Activated naive CD4-positive, alpha-beta T cell treated with anti-CD3 and anti-CD28 coated beads, Interleukin-2, amount 10 ng/mL, durations not matched to agents 7 days and 5 days (primary cell): ENCODE data around the gene SERTAD1.

Source experiments
- CTCF ChIA-PET: fragments of 350-600 bp; sonication (Branson Sonifier 250); formaldehyde crosslinking; loops from one replicate; lab custom pipeline; 2021; ENCODE audit warnings: antibody characterized with exemption; lab: Charles Lee
- DNase-seq: peaks from one replicate; pipeline ENCODE4 v3.0.0-alpha.2; 2020
- H3K27ac Mint-ChIP-seq: one replicate; pipeline ENCODE4 v1.8.0; 2021; ENCODE audit warnings: mild to moderate bottlenecking, moderate library complexity, mixed read lengths
- H3K27me3 Mint-ChIP-seq: one replicate; pipeline ENCODE4 v1.8.0; 2021; ENCODE audit warnings: mild to moderate bottlenecking, mixed read lengths
- H3K36me3 Mint-ChIP-seq: one replicate; pipeline ENCODE4 v1.8.0; 2021; ENCODE audit warnings: mixed read lengths
- H3K4me1 Mint-ChIP-seq: one replicate; pipeline ENCODE4 v1.8.0; 2021; ENCODE audit warnings: mixed read lengths
- H3K4me3 Mint-ChIP-seq: one replicate; pipeline ENCODE4 v1.8.0; 2021; ENCODE audit warnings: mild to moderate bottlenecking, moderate library complexity, mixed read lengths
- H3K9me3 Mint-ChIP-seq: one replicate; pipeline ENCODE4 v1.8.0; 2021; ENCODE audit warnings: mixed read lengths

Gene SERTAD1

DNA sequence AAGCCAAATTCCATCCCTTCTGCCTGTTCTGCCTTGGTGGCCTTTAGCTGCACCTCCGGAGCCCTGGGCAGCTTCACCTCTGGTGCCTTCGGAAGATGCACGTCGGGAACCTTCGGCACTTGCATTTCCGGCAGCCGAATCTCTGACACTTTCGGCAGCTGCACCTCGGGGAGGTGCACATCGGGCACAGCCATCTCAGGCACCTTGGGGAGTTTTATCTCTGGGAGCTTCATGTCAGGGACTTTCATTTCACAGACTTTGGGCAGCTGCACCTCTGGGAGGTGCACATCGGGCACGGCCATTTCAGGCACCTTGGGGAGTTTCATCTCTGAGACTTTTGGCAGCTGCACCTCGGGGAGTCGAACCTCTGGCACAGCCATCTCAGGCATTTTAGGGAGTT, 29.8 kb downstream of the SERTAD1 start:
- CTCF ChIA-PET: no interaction called here
- DNase-seq: no peak
- H3K9me3 Mint-ChIP-seq: no peaks in the 10 kb centered on the region
- peaks cover 15% of the 10 kb centered on the region for H3K4me1 Mint-ChIP-seq
- H3K27ac Mint-ChIP-seq: no peak overlapping the region
- H3K4me3 Mint-ChIP-seq: no peak overlapping the region
- peaks cover 46% of the 10 kb centered on the region for H3K27me3 Mint-ChIP-seq
- no peaks in the 10 kb centered on the region for H3K36me3 Mint-ChIP-seq

DNA sequence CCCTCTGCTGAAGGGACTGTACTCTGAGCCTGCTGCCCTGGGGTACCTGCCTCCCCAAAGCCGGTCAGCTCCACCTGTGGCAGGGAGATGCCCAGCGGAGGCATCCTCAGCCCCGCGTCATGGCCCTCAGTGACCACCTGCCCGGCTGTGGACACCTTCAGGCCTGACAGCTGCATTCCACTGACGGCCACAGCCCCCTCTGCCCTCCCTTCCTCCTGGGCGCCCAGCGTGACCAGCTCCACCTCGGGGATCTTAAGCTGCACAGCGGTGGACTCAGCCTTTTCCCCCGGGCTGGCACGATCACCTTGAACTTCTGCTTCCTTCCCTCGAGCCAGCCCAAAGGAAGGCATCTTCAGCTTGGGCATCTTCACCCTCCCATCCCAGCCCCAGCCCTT, 31.0 kb downstream of the SERTAD1 start:
- H3K36me3 Mint-ChIP-seq: no peaks in the 10 kb centered on the region
- DNase-seq: no peak
- CTCF ChIA-PET: no interaction called here
- peaks cover 40% of the 10 kb centered on the region for H3K27me3 Mint-ChIP-seq
- H3K4me3 Mint-ChIP-seq: no peak overlapping the region
- H3K4me1 Mint-ChIP-seq: peaks cover 15% of the 10 kb centered on the region
- no peaks in the 10 kb centered on the region for H3K9me3 Mint-ChIP-seq
- no peak overlapping the region for H3K27ac Mint-ChIP-seq

DNA sequence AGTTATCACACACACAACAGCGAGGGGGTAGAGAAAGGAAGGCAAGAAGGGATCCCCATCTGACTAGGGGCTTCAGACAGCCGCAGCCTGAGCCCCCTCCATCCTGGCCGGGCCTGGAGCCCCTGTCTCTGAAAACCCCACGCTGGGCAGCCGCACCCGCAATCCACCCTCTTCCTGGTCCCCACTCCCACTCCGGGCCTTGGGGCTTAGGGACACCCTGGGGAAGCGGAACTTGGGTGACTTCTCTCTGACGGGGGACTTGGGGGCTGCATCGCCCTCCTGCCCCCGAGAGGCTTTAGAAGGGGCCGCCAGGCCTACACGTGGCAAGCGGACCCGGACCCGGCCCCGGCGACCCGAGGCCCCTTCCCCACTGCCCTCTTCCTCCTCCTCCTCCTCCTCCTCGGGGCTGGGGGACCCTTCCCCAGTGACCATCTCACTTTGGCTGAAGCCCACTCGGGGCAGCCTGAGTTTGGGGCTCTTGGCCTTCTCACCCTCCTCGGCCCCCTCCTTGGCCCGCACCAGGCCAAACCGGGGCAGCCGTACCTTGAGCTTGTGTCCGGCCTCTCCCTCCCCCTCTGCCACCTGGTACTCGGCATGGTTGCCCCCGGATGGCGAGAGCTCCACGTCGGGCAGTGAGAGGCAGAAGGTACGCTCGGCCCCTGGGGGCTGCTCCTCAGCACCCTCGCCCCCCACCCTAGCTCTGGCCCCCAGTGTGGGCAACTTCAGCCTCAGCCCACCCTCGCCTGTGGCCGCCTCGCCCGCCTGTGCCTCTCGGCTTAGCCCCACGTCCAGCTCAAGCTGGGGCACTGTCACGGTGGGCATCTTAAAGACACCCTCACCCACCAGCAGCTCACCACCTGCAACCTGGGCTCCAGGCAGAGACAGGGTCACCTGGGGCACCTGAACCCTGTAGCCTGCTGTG, 31.6 kb downstream of the SERTAD1 start:
- H3K36me3 Mint-ChIP-seq: no peaks in the 10 kb centered on the region
- no peak overlapping the region for H3K27ac Mint-ChIP-seq
- peaks cover 10% of the 10 kb centered on the region for H3K4me1 Mint-ChIP-seq
- no peak for DNase-seq
- H3K9me3 Mint-ChIP-seq: no peaks in the 10 kb centered on the region
- H3K27me3 Mint-ChIP-seq: peaks cover 34% of the 10 kb centered on the region
- no peak overlapping the region for H3K4me3 Mint-ChIP-seq
- CTCF ChIA-PET: no interaction called here

DNA sequence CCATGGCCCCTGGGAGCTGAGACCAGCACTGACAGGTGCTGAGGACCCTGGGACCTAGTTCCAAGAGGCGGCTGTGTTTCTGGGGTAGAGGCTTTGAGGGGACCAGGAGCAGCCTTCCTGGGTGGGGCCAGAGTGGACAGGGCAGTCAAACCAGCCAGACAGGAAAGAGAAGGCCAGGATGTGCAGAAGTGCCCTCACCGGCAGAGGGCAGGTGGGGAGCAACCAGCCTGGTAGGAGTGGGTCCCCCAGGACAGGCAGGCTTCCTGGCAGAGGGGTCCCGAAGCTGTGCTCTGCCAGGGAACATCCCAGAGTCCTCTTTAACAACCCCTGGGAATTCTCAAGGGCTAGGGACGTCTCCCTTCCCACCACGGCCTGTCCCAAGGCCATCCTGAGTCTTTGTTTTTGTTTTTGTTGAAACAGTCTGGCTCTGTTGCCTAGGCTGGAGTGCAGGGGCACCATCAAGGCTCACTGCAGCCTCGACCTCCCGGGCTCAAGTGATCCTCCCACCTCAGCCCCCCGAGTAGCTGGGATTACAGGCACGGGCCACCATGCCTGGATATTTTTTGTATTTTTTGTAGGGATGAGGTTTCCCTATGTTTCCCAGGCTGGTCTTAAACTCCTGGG, 32.8 kb downstream of the SERTAD1 start:
- Mint-ChIP-seq H3K27ac (no peak overlapping the region), H3K27me3 (peaks cover 23% of the 10 kb centered on the region), H3K4me1 (peaks cover under 1% of the 10 kb centered on the region), H3K9me3 (no peaks in the 10 kb centered on the region), H3K4me3 (no peak overlapping the region), H3K36me3 (no peaks in the 10 kb centered on the region)
- CTCF ChIA-PET: no interaction called here
- DNase-seq: no peak

DNA sequence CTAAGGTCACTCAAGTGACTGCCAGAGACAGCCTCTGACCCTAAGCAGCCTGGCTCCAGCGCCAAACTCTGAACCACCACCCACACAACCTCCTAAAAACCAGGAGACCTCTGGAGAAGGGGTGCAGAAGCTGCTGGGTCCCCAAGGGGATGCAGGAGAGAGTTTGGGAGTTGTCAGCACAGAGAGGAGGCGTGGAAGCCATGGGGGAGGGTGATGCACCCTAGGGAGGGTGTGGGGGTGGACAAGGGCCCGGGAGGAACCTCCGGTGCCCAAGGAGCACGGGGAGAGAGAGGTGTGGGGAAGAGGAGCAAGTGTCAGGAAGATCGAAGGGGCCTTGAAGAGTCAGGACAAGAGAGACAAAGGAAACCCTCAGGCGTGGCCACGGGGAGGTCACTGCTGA, 33.7 kb downstream of the SERTAD1 start:
- H3K4me3 Mint-ChIP-seq: no peak overlapping the region
- CTCF ChIA-PET: no interaction called here

DNA sequence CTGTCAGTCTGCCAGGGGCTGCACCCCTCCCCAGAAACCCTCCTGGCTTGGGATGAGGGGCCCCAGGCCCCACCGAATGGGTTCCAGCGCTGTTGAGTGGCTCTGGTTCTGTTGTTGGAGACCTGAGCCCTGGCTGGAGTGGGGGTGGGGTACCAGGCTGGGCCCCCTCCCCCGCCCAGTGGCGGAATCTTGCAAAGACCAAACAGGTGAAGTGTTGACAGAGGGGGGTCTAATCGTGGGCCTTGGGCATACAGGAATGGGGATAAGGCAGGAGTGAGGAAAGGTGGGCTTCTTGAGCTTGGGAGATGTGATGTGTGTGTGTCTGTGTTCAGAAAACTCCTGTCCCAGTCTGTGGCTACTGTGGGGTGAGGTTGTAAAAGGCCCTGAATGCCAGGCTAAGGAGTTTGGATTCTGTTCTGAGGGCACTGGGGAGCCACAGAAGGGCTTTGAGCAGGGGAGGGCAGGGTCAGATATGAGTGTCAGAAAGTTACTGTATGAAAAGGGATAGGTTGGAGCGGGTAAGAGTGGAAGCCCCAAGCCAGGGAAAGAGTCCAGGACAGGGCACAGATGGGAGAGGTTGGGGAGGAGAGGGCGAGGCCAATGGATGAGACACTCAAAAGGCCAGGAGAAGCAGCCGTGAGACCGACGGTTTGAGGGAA, 35.6 kb downstream of the SERTAD1 start, which contains the start of gene HIPK4:
Gene HIPK4, minus strand, starts transcription at position 98 of the 659 bp plus-strand sequence. CDS start 279 bp downstream, outside the sequence.
- peaks cover 19% of the 10 kb centered on the region for H3K27me3 Mint-ChIP-seq
- CTCF ChIA-PET: no interaction called here
- no peaks in the 10 kb centered on the region for H3K4me1 Mint-ChIP-seq
- H3K4me3 Mint-ChIP-seq: no peak within 1 kb of the TSS
- DNase-seq: no peak
- H3K36me3 Mint-ChIP-seq: no peaks in the 10 kb centered on the region
- H3K27ac Mint-ChIP-seq: no peak within 1 kb of the TSS
- H3K9me3 Mint-ChIP-seq: no peaks in the 10 kb centered on the region

More for the DNA sequence above, 33.7 kb downstream of the SERTAD1 start:
- H3K36me3 Mint-ChIP-seq: no peaks in the 10 kb centered on the region
- H3K4me1 Mint-ChIP-seq: no peaks in the 10 kb centered on the region
- no peaks in the 10 kb centered on the region for H3K9me3 Mint-ChIP-seq
- peaks cover 20% of the 10 kb centered on the region for H3K27me3 Mint-ChIP-seq
- no peak for DNase-seq
- H3K27ac Mint-ChIP-seq: peak overlapping the region; percentile 29

DNA sequence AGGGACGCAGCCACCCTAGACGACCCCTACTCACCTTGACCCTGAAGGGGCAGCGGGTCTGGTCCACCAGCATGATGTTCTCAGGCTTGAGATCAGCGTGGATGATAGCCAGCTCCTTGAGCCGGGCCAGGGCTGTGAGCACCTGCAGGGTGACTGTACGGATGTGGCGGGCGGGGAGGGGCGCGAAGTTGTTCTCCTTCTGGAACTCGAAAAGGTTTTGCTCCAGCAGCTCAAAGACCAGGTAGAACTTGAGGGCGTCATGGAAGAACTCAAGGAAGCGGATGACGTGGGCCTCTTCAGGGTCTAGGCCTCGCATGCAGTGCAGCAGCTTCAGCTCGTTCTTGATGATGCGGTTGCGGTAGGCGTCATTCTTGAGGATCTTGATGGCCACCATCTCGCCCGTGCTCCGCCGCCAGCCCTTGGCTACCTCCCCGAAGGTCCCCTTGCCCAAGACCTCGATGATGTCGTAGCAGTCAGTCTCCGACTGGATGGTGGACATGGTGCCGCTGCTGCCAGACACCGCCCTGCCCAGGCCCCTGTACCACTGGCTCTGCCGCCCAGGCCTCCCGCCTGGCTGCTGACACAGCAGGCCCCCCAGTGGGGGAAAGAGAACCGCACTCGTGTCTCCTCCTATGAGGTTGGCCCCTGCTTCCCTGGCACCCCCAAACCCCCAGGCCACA, 36.2 kb downstream of the SERTAD1 start:
- H3K27ac Mint-ChIP-seq: no peak overlapping the region
- no peaks in the 10 kb centered on the region for H3K36me3 Mint-ChIP-seq
- no peaks in the 10 kb centered on the region for H3K4me1 Mint-ChIP-seq
- DNase-seq: no peak
- H3K9me3 Mint-ChIP-seq: no peaks in the 10 kb centered on the region
- CTCF ChIA-PET: no interaction called here
- no peak overlapping the region for H3K4me3 Mint-ChIP-seq
- H3K27me3 Mint-ChIP-seq: peaks cover 24% of the 10 kb centered on the region

DNA sequence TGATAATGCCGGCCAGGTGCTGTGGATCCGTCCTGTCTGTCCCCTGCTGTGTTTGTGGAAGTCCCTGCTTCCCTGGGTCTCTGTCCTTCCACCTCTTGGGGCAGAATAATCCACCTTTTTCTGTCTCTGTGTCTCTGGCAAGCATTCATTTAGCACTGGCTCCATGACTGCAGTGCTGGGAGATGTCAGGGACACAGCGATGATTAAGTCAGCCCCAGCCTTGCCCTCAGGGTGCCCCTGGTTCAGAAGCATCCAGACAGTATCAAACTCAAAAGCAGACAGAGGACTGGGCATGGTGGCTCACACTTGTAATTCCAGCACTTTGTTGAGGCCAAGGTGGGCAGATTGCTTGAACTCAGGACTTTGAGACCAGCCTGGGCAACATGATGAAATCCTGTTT, 37.3 kb downstream of the SERTAD1 start:
- Mint-ChIP-seq H3K27ac (no peak overlapping the region), H3K36me3 (no peaks in the 10 kb centered on the region), H3K4me1 (no peaks in the 10 kb centered on the region), H3K9me3 (no peaks in the 10 kb centered on the region), H3K4me3 (no peak overlapping the region), H3K27me3 (peaks cover 24% of the 10 kb centered on the region)
- DNase-seq: no peak
- CTCF ChIA-PET: no interaction called here

DNA sequence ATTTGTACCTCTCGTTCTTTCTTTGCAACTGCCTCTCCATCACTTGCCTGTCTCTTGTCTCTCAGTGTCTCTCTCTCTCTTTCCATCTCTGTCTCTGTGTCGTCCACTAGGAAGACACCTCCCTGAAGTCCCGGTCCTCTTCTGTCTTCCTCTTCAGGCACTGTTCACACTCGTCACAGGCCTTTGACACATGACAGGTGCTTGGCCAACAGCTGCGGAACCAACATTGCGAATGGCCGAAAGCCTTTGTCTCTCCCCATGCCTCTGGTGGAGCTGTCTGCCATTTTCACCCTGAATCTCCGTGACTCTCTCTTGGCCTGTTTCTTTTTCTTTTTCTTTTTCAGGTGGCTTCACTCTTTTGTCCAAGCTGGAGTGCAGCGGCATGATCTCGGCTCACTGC, 38.6 kb downstream of the SERTAD1 start:
- Mint-ChIP-seq H3K27me3 (peaks cover 18% of the 10 kb centered on the region), H3K4me1 (no peaks in the 10 kb centered on the region), H3K9me3 (no peaks in the 10 kb centered on the region), H3K27ac (no peak overlapping the region), H3K36me3 (no peaks in the 10 kb centered on the region), H3K4me3 (no peak overlapping the region)
- CTCF ChIA-PET: no interaction called here
- no peak for DNase-seq

DNA sequence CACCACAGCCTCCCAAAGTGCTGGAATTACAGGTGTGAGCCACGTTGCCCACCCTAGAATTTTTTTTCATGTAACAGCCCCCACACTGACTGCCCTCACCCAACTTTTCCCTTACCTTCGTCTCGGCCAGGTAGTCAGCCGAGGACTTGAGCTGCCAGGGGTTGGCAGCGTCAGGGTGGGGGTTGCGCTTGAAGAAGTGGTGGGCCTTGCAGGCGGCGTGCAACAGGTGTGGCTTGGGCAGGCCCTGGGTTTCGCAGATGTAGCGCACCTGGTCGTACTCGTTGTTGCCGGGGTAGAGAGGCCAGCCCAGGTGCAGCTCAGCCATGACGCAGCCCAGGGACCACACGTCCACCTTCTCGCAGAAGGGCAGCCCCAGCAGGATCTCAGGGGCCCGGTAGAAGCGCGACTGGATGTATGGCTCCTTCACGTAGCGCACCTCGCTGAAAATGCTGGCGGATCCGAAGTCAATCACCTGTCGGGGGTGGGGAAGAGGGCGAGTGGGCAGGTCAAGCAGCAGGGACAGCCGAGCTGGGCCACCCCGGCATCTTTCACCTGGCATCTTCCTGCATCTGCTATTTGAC, 42.0 kb downstream of the SERTAD1 start:
- no peaks in the 10 kb centered on the region for H3K36me3 Mint-ChIP-seq
- peaks cover 18% of the 10 kb centered on the region for H3K27me3 Mint-ChIP-seq
- H3K4me1 Mint-ChIP-seq: no peaks in the 10 kb centered on the region
- no peaks in the 10 kb centered on the region for H3K9me3 Mint-ChIP-seq
- DNase-seq: no peak
- H3K4me3 Mint-ChIP-seq: no peak overlapping the region
- H3K27ac Mint-ChIP-seq: no peak overlapping the region
- CTCF ChIA-PET: no interaction called here

DNA sequence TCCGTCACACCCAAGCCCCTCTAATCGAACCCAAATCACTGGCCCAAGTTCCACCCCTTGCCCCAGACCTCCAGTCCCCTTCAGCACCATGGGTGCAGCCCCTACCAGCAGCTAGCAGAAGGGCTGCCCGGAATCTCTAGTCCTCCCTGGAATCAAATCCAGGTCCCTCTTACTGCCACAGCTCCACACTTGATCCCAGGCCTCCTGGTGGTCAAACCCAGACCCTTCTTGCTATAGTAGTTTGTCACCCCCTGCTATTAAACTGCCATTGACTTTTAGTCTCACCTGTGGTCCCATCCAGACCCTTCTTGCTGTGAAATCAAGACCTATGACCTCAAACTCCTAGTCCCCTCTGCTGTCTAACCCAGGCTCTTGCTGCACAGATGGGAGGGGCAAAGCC, 44.5 kb downstream of the SERTAD1 start:
- Mint-ChIP-seq H3K27ac (no peak overlapping the region), H3K4me1 (no peaks in the 10 kb centered on the region), H3K27me3 (peaks cover 8% of the 10 kb centered on the region), H3K36me3 (no peaks in the 10 kb centered on the region), H3K4me3 (no peak overlapping the region), H3K9me3 (no peaks in the 10 kb centered on the region)
- no peak for DNase-seq
- CTCF ChIA-PET: no interaction called here

DNA sequence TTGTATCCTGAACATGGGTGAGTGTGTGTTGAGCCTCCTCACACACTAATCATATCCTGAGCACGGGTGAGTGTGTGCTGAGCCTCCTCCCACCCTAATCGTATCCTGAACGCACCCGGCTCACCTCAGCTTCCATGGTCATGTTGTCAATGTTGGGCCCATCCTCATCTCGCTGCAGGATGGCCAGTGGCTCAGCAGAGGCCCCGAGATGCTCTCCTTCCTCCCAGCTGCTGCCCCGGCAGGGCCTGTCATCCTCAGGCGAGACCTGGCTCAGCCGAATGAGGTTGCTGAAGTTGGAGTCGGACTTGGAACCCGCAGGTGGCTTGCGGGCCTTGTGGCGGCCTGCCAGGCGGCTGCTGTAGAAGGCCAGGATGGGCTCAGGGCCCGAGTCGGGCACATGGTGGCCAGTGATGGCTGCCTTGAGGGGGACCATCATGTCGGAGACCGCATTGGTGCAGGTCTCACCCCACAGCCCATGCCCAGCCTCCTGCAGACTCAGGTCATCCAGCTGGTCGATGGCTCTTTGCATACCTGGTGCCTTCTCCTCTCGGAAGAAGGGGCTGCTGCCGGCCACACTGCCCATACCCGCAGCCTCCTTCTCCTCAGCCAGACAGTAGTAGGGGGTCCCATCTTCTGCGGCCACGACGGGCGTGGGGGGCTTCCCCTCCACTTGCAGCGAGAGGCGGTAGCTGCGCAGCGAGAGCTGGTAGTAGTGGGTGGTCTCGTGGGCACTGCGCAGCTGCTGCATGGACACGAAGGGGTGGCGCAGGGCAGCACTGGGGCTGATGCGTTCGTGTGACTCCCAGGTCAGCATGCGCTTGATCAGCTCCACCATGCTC, 45.4 kb downstream of the SERTAD1 start:
- Mint-ChIP-seq H3K9me3 (no peaks in the 10 kb centered on the region), H3K4me3 (no peak overlapping the region), H3K27ac (no peak overlapping the region), H3K36me3 (no peaks in the 10 kb centered on the region), H3K27me3 (peaks cover 6% of the 10 kb centered on the region), H3K4me1 (no peaks in the 10 kb centered on the region)
- CTCF ChIA-PET: no interaction called here
- no peak for DNase-seq

DNA sequence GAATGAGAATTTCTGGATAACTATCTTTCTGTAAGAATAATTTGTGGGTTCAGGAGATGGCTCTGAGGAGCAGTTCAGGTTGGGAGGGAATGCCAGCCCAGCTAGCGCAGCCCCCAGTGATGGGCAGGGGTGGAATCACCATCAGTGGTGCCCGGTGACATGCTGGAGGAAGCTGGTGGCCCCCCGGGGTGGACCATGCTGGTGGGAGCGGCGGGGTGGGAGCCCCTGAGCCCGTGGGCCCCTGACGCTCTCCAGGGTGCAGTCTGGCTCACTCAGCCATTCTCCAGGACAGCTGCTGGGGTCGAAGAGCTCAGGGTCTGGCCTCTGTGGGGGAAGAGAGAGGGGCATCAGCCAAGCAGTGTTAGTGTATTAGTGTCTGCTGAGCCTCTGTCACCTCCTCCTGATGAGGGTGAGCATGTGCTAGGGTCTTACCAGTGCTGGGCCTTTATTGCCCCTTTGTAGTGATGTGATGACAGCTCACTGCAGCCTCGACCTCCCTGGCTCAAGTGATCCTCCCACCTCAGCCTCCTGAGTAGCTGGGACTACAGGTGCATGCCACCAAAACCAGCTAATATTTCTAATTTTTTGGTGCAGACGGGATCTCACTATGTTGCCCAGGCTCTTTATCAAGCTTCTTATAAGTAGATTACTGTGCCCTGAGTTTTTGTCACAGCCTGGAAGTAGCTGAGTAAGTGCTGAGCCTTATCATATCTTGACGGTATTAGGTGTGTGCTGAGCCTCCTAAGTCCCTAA, 46.2 kb downstream of the SERTAD1 start:
- Mint-ChIP-seq H3K9me3 (no peaks in the 10 kb centered on the region), H3K27me3 (no peaks in the 10 kb centered on the region), H3K4me3 (no peak overlapping the region), H3K36me3 (peaks cover 4% of the 10 kb centered on the region), H3K4me1 (peaks cover 6% of the 10 kb centered on the region), H3K27ac (no peak overlapping the region)
- no peak for DNase-seq
- CTCF ChIA-PET: no interaction called here
